Heart right ventricle (tissue), 16 donors: Measurements from ENCODE around the gene OR1I1. TPM values are rescaled to one million over a fixed set of nuclear protein-coding genes. Genes with fewer than 3 reads are reported as not detected.

Source experiments
- ATAC-seq, 8 donors: fragments of 200-7000 bp; cut with Tn5 transposase; one replicate each; pipeline ENCODE4 v1.9.1; 2020; ENCODE audit warnings: mild to moderate bottlenecking in 8 of 8, moderate library complexity in 8 of 8, moderate number of reproducible peaks in 1 of 8
- DNase-seq, 2 donors: peaks; one replicate each; pipeline ENCODE4 v3.0.0-alpha.2; 2020
- H3K27ac ChIP-seq, 10 donors: fragments of 200-600 bp; sonication (generic) in 2 of 10; one replicate each; pipeline versions ENCODE4 v1.5.0 to v1.8.0; 2020 to 2022; ENCODE audit warnings: mild to moderate bottlenecking in 3 of 10
- H3K27me3 ChIP-seq, 7 donors: fragments of 200-600 bp; one replicate each; pipeline ENCODE4 v1.8.0; 2021 to 2022; ENCODE audit warnings: mild to moderate bottlenecking in 2 of 7
- H3K36me3 ChIP-seq, 9 donors: fragments of 200-600 bp; sonication (generic) in 1 of 9; one replicate each; pipeline versions ENCODE4 v1.5.0 to v1.8.0; 2020 to 2022; ENCODE audit warnings: mild to moderate bottlenecking in 2 of 9
- H3K4me1 ChIP-seq, 9 donors: fragments of 200-600 bp; sonication (generic) in 1 of 9; one replicate each; pipeline versions ENCODE4 v1.5.0 to v1.8.0; 2020 to 2022; ENCODE audit warnings: mild to moderate bottlenecking in 4 of 9
- H3K4me3 ChIP-seq, 10 donors: fragments of 200-600 bp; sonication (generic) in 2 of 10; one replicate each; pipeline versions ENCODE4 v1.5.0 to v1.8.0; 2020 to 2022; ENCODE audit warnings: mild to moderate bottlenecking in 7 of 10, moderate library complexity in 2 of 10
- H3K9me3 ChIP-seq, 11 donors: fragments of 200-600 bp in 10 of 11; sonication (generic) in 2 of 11; one replicate each; pipeline versions ENCODE4 v1.5.0 to v1.8.0; 2013 to 2022; ENCODE audit warnings: mild to moderate bottlenecking in 2 of 11, control low read depth in 1 of 11, moderate library complexity in 1 of 11
- WGBS, 2 donors: extraction: QIAGEN DNeasy Blood & Tissue Kit; methylation state at CpG; one replicate each; pipeline ENCODE4 v1.1.7; 2013; ENCODE audit warnings: inconsistent platforms in 1 of 2; 5-methylcytosine and 5-hydroxymethylcytosine counted together
- intact Hi-C, 10 donors: fragments of 100-400 bp; cut with DNase I; formaldehyde crosslinking; loops; one replicate each; pipeline versions ENCODE4 v1.11.1 to v1.14.2; 2022
- polyA plus RNA-seq, 2 donors: library from polyadenylated mRNA; stranded (reverse); fragments of 200-250 nt; gene quantifications; one replicate each; pipeline ENCODE4 v1.2.3, GENCODE V29; 2013
- total RNA-seq, 10 donors: library from RNA; stranded (reverse); fragmentation: NEBNext Ultra II Directional in 3 of 10; extraction: Animal tissue kit (Norgen Biotek cat#: 25700) in 3 of 10; gene quantifications; one replicate each; pipeline versions ENCODE4 v1.2.1 to v1.2.4, GENCODE V29; 2021 to 2023
- TF ChIP-seq, protein P1 (sequence below), 9 donors: fragments of 200-600 bp; sonication (generic) in 2 of 9; IDR thresholded peaks; one replicate each; pipeline versions ENCODE4 v1.5.0 to v1.8.0; 2021 to 2022; ENCODE audit warnings: antibody characterized with exemption in 9 of 9, mild to moderate bottlenecking in 5 of 9, moderate library complexity in 1 of 9
- donor health status: Arrhythmogenic right ventricular cardiomyopathy.
- donor health status: ischemic (EF 13 %, LVEDD 7.1; RV severe dilation, severe dysfunction).
- donor health status: healthy with polysubstance abuse.
- donor health status: DM: no; HTN: yes; CAD: no.
- donor health status: DM: no; HTN: no; CAD: no.
- donor health status: ischemic (EF 25% LVEDD 6.9; RV normal size, moderate dysfunction).
- donor health status: ischemic (EF 25% LVEDD 5.7; RV mildly dilated, moderate dysfunction).
- donor health status: healthy.
- donor health status: DM: yes; HTN: yes; CAD: no.
- donor health status: Ischemic cardiomyopathy.
- donor health status: ischemic (EF 35%, LVEDD 5.7; RV mildly dilated, moderate dysfunction).
- donor health status: nonischemic (EF 11% LVEDD 7.7; RV severe dilation, severe dysfunction).
- donor health status: DM: yes; HTN: yes; CAD: no.
- donor health status: PGD.
- donor health status: ischemic (EF 29% LVEDD 5.4; RV normal size, mild dysfunction).
- donor health status: nonischemic (EF 23%, LVEDD 6.1; RV moderate dilation, normal function).

OR1I1 gene
- total and polyA plus RNA-seq, 12 donors, result not detected

DNA sequence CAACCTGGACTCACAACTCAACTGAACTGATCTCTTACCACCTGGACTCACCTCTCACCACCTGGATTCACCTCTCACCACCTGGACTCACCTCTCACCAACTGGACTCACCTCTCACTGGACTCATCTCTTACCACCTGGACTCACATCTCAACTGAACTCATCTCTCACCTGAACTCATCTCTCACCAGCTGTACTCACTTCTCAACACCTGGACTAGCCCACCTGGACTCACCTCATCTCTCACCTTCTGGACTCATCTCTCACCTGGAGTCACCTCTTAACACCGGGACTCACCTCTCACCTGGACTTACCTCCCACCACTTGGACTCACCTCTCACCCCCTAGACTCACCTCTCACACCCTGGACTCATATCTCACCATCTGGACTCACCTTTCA, 40.0 kb upstream of the OR1I1 start:
- no peak for ATAC-seq
- no peak for DNase-seq
- no peak overlapping the region for H3K27ac ChIP-seq
- WGBS, 2 donors, result 55 to 73% methylated on average over 1 of the region's 1 CpG
- H3K4me1 ChIP-seq, result no peaks in the 10 kb centered on the region
- no peaks in the 10 kb centered on the region for H3K9me3 ChIP-seq
- peaks cover 0 to 46% (median 14%) of the 10 kb centered on the region in 7 donors for H3K27me3 ChIP-seq
- no peaks in the 10 kb centered on the region for H3K36me3 ChIP-seq
- TF ChIP-seq, protein P1, sequence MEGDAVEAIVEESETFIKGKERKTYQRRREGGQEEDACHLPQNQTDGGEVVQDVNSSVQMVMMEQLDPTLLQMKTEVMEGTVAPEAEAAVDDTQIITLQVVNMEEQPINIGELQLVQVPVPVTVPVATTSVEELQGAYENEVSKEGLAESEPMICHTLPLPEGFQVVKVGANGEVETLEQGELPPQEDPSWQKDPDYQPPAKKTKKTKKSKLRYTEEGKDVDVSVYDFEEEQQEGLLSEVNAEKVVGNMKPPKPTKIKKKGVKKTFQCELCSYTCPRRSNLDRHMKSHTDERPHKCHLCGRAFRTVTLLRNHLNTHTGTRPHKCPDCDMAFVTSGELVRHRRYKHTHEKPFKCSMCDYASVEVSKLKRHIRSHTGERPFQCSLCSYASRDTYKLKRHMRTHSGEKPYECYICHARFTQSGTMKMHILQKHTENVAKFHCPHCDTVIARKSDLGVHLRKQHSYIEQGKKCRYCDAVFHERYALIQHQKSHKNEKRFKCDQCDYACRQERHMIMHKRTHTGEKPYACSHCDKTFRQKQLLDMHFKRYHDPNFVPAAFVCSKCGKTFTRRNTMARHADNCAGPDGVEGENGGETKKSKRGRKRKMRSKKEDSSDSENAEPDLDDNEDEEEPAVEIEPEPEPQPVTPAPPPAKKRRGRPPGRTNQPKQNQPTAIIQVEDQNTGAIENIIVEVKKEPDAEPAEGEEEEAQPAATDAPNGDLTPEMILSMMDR (IDR thresholded peaks at IDR 0.05), result no peak
- H3K4me3 ChIP-seq, result no peak overlapping the region
- intact Hi-C loops, result no loop called here

- DNase-seq (no peak), ATAC-seq (no peak)
- TF ChIP-seq, protein P1 (IDR thresholded peaks at IDR 0.05), result no peak
- Histone ChIP-seq H3K36me3 (no peaks in the 10 kb centered on the region), H3K27ac (no peak overlapping the region), H3K9me3 (no peaks in the 10 kb centered on the region), H3K27me3 (peaks cover 0 to 42% (median 18%) of the 10 kb centered on the region in 7 donors), H3K4me3 (no peak overlapping the region), H3K4me1 (no peaks in the 10 kb centered on the region)
- WGBS, 2 donors, result 80 to 87% methylated on average over 2 of the region's 2 CpGs
- intact Hi-C loops, result no loop called here
Observed at GRCh38 chr19:15042826-15043225, 39.2 kb upstream of the OR1I1 start.

DNA sequence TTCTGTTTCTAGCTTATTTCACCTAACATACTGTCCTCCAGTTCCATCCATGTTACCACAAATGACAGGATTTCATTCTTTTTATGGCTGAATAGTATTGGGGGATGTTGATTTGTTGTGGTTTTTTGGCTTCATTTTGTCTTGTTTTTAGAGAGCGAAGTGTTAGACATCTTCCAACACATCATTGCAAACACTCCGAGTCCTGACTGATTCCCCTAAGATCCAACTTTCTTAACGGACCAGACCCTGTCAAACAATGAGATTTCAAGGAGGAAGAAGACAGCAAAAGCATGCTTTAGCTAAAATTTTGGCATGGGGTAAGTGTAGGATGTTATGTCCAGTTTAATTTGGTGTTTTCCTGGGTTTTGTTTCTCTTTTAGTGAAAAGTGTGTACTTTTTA, 36.5 kb upstream of the OR1I1 start:
- Histone ChIP-seq H3K27me3 (peaks cover 0 to 40% (median 21%) of the 10 kb centered on the region in 7 donors), H3K27ac (no peak overlapping the region), H3K4me3 (no peak overlapping the region), H3K4me1 (no peaks in the 10 kb centered on the region), H3K9me3 (no peaks in the 10 kb centered on the region), H3K36me3 (no peaks in the 10 kb centered on the region)
- 48 to 86% methylated on average over 3 of the region's 3 CpGs for WGBS, 2 donors
- DNase-seq (no peak), ATAC-seq (no peak)
- intact Hi-C loops, result no loop called here
- TF ChIP-seq, protein P1 (IDR thresholded peaks at IDR 0.05), result no peak

GRCh38 chr19:15047680-15048079, 34.3 kb upstream of the OR1I1 start:
- Histone ChIP-seq H3K27me3 (peaks cover 0 to 42% (median 19%) of the 10 kb centered on the region in 7 donors), H3K9me3 (peaks cover 0 to 2% (median 0%) of the 10 kb centered on the region in 11 donors), H3K27ac (no peak overlapping the region), H3K4me3 (no peak overlapping the region), H3K36me3 (no peaks in the 10 kb centered on the region), H3K4me1 (no peaks in the 10 kb centered on the region)
- TF ChIP-seq, protein P1 (IDR thresholded peaks at IDR 0.05), result no peak
- ATAC-seq (no peak), DNase-seq (no peak)
- intact Hi-C loops, result no loop called here
- 67 to 83% methylated on average over 11 of the region's 11 CpGs for WGBS, 2 donors
